ENCODE results near the gene INTS15. TPM values are rescaled to one million over a fixed set of nuclear protein-coding genes. Genes with fewer than 3 reads are reported as not detected.

Gene INTS15
- 10 to 100 TPM; 37.3 to 47.6 (median 40.5) TPM for polyA plus RNA-seq (ENCODE audit: insufficient read length in 3 of 3)
- long read RNA-seq, donor 1, partial matches to known transcripts, result 0 of 4 reads
- long read RNA-seq, donor 1, other reads (novel, unspliced or antisense), result 0 of 4 reads
- long read RNA-seq, donor 2, transcript C7orf26-201 (6 exons, 2,182 nt), result major isoform, 12 of 12 reads
- long read RNA-seq, donor 2, partial matches to known transcripts, result 0 of 12 reads
- long read RNA-seq, donor 2, other reads (novel, unspliced or antisense), result 0 of 12 reads
- long read RNA-seq, donor 3, transcript C7orf26-201 (6 exons, 2,182 nt), result major isoform, 5 of 11 reads
- long read RNA-seq, donor 3, partial matches to known transcripts, result 6 of 11 reads
- long read RNA-seq, donor 3, other reads (novel, unspliced or antisense), result 0 of 11 reads
- long read RNA-seq, donor 4, transcript C7orf26-201 (6 exons, 2,182 nt), result major isoform, 6 of 6 reads
- long read RNA-seq, donor 4, partial matches to known transcripts, result 0 of 6 reads
- long read RNA-seq, donor 4, other reads (novel, unspliced or antisense), result 0 of 6 reads
- long read RNA-seq, donor 5, transcript C7orf26-201 (6 exons, 2,182 nt), result major isoform, 7 of 7 reads
- long read RNA-seq, donor 5, partial matches to known transcripts, result 0 of 7 reads
- long read RNA-seq, donor 5, other reads (novel, unspliced or antisense), result 0 of 7 reads
- long read RNA-seq, donor 6, transcript C7orf26-201 (6 exons, 2,182 nt), result major isoform, 9 of 18 reads
- long read RNA-seq, donor 6, partial matches to known transcripts, result 9 of 18 reads
- long read RNA-seq, donor 6, other reads (novel, unspliced or antisense), result 0 of 18 reads
- long read RNA-seq, donor 7, transcript C7orf26-201 (6 exons, 2,182 nt), result major isoform, 6 of 14 reads
- long read RNA-seq, donor 7, partial matches to known transcripts, result 7 of 14 reads
- long read RNA-seq, donor 7, other reads (novel, unspliced or antisense), result 0 of 14 reads
- long read RNA-seq, donor 8, partial matches to known transcripts, result 0 of 2 reads
- long read RNA-seq, donor 8, other reads (novel, unspliced or antisense), result 0 of 2 reads
- long read RNA-seq, donor 9, transcript C7orf26-201 (6 exons, 2,182 nt), result major isoform, 12 of 12 reads
- long read RNA-seq, donor 9, partial matches to known transcripts, result 0 of 12 reads
- long read RNA-seq, donor 9, other reads (novel, unspliced or antisense), result 0 of 12 reads
- long read RNA-seq, donor 10, partial matches to known transcripts, result 0 of 4 reads
- long read RNA-seq, donor 10, other reads (novel, unspliced or antisense), result 0 of 4 reads
- long read RNA-seq, donor 11, transcript C7orf26-201 (6 exons, 2,182 nt), result major isoform, 5 of 5 reads
- long read RNA-seq, donor 11, partial matches to known transcripts, result 0 of 5 reads
- long read RNA-seq, donor 11, other reads (novel, unspliced or antisense), result 0 of 5 reads
- long read RNA-seq, donor 12, transcript C7orf26-201 (6 exons, 2,182 nt), result major isoform, 13 of 23 reads
- long read RNA-seq, donor 12, partial matches to known transcripts, result 9 of 23 reads
- long read RNA-seq, donor 12, other reads (novel, unspliced or antisense), result 0 of 23 reads
- long read RNA-seq, donor 13, transcript C7orf26-201 (6 exons, 2,182 nt), result major isoform, 6 of 15 reads
- long read RNA-seq, donor 13, partial matches to known transcripts, result 9 of 15 reads
- long read RNA-seq, donor 13, other reads (novel, unspliced or antisense), result 0 of 15 reads
- long read RNA-seq, donor 14, transcript C7orf26-201 (6 exons, 2,182 nt), result major isoform, 11 of 22 reads
- long read RNA-seq, donor 14, partial matches to known transcripts, result 10 of 22 reads
- long read RNA-seq, donor 14, other reads (novel, unspliced or antisense), result 0 of 22 reads
- long read RNA-seq, donor 15, transcript C7orf26-201 (6 exons, 2,182 nt), result major isoform, 11 of 11 reads
- long read RNA-seq, donor 15, partial matches to known transcripts, result 0 of 11 reads
- long read RNA-seq, donor 15, other reads (novel, unspliced or antisense), result 0 of 11 reads
- long read RNA-seq, donor 16, transcript C7orf26-201 (6 exons, 2,182 nt), result major isoform, 7 of 18 reads
- long read RNA-seq, donor 16, partial matches to known transcripts, result 11 of 18 reads
- long read RNA-seq, donor 16, other reads (novel, unspliced or antisense), result 0 of 18 reads

DNA sequence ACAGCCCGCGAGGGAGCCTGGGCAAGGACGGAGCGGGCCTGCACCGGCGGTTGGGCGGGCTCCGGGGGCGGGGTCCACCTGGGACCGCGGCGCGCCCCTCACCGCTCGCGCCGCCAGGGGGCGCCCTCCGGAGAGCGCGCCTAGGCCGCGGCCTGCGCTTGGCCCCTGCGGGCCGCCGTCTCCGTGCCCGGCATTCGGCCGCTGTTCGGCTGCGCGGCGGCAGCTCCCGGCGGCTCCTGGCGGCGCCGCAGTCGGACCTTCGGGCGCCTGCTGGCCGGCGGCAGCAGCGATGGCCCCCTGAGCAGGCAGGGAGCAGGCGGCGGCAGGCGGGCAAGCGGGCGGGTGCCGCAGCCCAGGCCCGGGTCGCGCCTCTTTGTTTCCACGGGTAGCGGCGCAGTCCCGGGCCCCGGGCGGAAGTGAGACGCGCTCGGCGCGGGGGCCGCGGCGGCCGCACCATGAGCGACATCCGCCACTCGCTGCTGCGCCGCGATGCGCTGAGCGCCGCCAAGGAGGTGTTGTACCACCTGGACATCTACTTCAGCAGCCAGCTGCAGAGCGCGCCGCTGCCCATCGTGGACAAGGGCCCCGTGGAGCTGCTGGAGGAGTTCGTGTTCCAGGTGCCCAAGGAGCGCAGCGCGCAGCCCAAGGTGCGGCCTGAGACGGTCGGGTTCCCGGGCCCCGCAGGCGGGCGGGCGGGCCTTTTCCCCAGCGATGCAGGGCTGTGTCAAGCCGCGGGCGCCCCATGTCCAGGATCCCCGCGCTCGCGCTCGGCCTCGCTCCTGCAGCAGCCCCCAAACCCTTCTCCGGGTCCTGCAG lies at the start of gene INTS15:
Gene INTS15, plus strand, starts transcription at position 193 of the 816 bp plus-strand sequence. Its CDS starts 263 bp downstream, at position 456.
- DNase-seq, result peak; percentile 83

DNA sequence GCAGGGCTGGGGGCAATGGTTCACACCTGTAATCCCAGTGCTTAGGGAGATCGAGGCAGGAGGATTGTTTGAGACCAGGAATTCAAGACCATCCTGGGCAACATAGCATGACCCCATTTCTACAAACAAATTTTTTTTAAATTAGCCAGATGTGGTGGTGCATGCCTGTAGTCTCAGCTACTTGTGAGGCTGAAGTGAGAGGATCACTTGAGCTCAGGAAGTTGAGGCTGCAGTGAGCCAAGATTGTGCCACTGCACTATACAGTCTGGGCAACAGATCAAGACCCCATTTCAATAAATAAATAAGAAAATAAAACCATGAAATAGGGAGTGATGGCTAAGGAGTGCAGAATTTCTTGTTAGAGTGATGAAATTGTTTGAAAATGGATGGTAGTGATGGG lies 47.5 kb upstream of the INTS15 start:
- DNase-seq, result no peak

DNA sequence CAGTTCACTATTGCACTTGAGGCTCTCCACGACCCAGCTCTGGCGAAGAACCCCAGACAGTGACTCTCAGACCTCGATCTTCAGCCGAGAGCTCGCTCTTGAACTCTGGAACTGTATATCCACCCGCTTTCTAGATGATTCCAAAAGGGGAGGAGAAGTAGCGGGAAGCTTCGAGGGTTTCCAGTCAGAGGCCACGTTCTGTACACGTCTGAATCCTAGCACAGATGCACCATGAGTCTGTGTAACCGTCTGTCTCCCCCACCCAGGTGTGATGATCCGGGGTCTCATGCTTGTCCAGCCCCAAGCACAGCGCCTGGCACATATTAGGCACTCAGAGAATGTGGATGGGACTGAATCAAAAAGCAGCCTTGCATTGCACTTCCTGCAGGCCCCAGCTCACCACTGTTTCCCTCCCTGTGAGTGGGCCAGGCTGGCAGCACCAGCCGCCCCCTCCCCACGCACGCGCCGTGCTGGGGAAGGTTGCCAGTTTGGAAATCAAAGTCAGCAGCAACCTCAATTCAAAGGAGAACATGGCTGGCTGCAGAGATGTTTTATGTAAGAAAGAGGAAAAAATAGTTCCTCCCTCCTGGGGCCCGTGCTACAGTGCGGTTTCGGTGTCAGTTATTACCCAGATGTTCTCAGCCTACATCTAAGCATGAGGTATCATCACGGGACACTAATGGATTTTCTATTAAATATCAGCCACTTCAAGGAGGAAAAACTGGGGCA lies 44.3 kb upstream of the INTS15 start:
- no peak for DNase-seq

DNA sequence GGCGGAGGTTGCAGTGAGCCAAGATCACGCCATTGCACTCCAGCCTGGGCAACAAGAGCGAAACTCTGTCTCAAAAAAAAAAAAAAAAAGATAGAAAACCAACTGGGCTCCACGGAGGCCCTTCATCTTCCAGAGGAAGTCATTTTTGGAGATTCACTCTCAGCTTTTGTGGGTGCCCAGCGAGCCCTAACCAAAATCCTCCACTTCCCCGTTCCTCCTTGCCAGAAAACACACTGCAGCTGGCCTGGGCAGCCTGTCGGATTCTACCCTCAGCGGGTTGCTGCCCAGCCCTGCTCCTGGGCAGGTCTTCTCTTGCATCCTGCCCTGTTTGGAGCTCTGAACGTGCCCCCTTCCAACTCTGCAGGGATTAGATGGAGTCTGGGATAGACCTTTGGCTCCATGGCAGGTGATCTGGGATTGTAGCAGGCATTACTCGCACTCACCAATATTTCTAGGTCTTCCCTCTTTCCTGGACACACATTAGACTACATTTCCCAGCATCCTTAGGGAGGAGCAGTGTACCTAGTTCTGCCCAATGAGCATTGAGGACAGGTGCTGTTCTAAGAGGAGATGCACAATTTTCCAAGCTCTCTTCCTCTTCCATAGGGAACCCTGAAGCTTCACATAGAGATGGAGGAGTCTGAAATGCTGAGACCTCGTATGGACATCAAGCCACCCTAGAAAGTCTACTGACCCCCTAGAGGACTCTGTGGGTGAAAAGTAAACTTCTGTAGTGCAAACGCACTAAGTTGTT lies 43.1 kb upstream of the INTS15 start:
- no peak for DNase-seq

DNA sequence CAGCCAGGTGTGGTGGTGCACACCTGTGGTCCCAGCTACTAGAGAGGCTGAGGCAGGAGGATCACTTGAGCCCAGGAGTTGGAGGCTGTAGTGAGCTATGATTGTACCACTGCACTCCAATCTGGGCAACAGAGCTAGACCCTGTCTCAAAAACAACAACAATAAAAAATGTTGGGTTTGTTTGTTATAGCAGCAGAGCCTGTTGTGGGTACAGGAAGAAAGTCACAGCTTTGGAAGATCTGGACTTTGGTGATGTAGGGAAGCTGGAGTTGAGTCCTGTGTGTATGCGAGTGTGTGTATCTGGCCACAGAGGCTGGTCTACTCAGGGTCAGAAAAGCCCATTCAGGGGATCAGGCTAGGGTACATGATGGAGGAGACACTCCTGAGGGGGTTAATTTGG lies 42.4 kb upstream of the INTS15 start:
- no peak for DNase-seq

DNA sequence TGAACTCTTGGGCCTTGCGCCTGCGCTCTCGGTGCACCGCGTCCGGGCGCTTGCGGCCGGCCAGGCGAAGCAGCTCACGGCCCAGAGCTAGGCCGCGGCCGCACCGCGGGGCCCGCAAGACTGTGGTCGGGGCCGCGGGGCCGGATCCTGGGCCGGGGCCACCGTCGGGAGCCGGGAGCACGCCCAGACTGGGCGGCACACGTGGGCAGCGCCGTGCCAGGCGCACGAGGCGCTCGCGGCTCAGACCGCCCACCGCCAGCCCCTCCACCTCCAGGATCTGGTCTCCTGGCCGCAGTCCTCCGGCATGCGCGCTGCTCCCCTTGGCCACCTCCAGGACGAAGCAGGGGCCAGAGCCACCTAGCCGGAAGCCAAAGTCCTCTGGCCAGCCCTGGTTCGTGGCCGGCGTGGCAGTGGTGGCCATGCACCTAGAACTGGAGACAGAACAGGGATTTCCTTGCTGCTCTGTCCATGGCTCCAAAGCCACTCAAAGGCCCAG lies 38.8 kb upstream of the INTS15 start, which contains the start of gene GRID2IP:
Gene GRID2IP, minus strand, starts transcription at position 446 of the 496 bp plus-strand sequence. Its CDS starts 25 bp downstream, at position 421.
- no peak for DNase-seq

DNA sequence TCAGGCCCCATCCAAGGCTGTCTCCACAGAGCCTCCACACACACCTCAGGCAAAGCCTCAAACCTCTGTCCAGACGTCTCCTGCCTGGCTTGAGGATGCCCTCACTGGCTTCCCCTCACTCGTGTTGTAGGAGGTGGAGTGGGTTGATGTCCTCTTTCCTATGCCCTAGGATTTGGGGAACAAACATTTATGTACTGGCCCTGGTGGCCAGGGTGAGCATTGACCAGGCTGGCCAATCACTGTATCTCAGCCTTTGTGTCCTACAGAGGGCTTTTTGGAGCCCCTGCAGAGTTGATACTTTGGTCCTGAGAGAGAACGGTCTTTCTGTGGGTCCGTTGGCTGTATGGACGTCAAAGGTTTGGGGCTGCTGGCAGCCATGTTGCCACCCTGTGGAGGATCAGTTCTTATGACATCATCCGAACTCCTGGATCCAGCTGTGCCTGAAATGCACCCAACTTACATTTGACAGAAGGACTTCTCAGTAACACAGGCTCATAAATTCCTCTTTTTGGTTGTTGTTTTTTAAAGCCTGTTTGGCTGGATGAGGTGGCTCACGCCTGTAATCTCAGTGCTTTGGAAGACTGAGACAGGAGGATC lies 36.3 kb upstream of the INTS15 start:
- DNase-seq, result no peak

DNA sequence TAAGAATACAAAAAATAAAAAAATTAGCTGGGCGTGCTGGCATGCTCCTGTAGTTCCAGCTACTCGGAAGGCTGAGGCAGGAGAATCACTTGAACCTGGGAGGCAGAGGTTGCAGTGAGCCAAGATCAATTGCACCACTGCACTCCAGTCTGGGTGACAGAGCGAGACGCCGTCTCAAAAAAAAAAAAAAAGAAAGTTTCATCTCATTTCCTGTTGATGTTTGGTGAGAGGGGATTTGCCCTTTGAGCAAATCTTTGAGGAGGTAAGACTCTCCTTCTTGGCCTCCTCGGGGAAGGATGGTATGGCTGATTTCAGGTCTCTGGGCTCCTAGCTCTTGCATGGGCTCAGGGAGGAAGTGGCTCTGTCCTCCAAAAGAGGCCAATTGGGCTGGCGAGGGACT lies 35.0 kb upstream of the INTS15 start:
- DNase-seq, result no peak

DNA sequence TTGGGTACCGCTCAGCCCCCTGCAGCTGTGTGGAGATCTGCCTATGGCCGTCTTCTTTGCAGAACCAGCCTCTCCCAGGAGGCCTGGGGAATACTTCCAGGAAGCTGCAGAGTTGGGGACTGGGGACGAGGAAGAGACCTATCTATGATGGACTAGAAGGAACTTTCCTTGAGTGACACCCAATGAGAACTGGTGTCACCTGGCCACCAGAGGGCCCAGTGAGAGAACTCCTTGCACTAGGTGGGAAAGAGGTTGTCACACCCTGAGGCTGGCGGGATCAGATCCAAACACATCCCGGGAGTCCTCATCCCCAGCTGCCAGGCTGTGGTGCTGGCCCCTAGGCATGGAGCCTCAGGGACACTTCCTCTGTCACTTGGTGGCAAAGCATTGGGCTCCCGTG lies 33.6 kb upstream of the INTS15 start:
- DNase-seq, result no peak

DNA sequence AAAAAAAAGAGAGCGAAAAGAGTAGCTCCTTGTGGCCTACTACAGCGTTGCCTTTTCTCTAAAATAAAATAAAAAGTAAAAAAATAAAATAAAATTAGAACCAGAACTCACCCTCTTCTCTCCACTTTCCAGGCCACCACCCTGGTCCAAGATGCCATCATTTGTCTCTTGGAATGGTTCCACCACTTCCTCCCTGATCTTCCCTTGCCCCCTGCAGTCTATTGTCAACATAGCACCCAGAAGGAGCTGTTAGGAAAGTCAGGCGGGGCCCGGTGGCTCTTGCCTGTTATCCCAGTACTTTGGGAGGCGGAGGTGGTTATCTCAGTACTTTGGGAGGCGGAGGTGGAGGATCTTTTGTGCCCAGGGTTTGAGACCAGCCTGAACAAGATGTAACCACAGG lies 31.0 kb upstream of the INTS15 start:
- DNase-seq, result no peak

DNA sequence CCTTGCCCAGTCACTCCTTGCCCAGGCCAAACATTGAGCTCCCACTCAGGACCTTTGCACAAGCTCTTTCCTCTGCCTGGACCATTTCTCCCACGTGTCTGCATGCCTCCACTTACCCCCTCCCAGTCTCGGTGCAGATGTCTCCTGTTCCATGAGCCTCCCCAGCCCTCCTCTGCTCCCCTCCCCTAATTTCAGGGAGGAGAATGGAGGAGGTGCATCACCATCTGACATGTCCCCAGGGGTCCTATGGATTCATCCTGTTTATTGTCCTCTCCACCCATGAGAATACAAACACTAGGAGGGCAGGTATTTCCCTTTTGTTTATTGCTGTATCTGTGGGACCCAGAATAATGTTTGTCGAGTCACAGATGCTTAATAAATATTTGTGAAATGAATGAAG lies 29.9 kb upstream of the INTS15 start:
- DNase-seq, result no peak

DNA sequence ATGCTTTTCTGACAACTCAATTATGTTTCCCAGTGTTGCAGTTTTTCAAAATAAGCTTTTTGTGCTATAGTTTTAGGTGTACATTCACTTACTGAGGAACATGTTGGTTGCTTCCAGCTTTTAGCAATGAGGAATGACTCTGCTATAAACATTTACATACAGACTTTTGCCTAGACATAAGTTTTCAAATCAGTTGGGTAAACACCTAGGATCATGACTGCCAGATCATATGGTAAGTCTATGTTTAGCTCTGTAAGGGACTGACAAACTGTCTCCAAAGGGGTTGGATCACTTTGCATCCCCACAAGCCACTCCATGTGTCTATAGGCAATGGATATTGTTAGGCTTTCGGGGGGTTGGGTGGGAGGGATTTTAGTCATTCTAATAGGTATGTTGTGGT lies 27.7 kb upstream of the INTS15 start:
- DNase-seq, result no peak

DNA sequence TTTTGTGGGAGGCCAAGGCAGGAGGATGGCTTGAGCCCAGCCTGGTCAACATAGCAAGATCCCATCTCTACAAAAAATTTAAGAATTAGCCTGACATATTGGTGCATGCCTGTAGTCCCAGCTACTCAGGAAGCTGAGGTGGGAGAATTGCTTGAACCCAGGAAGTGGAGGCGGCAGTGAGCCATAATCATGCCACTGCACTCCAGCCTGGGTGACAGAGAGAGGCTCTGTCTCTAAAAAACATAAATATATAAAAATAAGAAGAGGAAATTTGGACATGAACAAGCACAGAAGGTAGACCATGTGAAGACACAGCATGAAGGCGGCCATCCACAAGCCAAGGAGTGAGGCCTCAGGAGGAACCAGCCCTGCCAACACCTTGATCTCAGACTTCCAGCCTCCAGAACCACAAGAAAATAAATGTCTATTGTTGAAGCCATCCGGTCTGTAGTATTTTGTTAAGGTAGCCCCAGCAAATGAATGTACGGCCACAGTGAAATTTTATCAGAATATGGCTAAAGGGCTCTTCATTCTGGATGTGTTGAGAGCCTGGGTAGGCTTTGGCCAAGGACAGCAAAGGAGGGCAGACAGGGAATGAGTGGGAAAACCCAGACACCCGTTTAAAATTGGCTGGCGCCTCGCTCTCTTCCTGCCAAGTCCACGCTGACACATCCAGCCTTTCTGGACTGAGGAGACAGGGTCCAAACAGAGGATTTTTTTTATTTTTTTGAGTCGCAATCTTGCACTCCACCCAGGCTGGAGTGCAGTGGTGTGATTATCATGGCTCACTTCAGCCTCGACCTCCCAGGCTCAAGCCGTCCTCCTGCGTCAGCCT lies 25.7 kb upstream of the INTS15 start:
- no peak for DNase-seq

DNA sequence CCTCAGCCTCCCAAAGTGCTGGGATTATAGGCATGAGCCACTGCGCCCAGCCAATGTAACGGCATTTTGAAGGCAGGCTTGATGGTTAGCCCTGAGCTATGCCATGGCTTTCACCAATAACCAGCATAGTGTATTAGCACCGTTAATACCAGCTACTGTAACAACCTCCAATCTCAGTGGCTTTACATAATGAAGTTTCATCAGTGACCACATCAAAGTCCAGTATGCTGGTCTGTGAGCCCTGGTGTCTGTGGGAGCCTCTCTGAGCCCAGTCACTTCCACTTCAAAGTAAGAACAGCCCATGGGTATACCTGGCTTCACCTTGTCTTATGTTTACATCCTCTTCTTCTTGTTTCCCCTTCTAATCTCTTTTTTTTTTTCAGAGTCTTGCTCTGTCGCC lies 24.2 kb upstream of the INTS15 start:
- DNase-seq, result no peak

DNA sequence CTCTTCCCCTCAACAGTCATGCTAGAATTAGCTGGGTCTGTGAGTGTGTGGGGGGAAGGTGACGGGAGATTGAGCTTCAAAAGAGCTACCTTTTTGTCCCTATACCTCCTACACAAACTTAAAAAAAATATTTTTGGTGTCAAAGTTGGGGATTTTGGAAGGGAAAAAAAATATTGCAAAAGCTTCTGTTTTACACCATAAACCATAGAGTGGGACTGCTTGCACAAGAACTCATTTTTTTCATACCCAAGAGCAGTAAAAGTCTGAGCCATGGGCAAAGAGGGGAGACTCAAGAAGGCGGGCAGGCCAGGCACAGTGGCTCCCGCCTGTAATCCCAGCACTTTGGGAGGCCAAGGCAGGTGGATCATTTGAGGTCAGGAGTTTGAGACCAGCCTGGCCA lies 21.9 kb upstream of the INTS15 start:
- no peak for DNase-seq

DNA sequence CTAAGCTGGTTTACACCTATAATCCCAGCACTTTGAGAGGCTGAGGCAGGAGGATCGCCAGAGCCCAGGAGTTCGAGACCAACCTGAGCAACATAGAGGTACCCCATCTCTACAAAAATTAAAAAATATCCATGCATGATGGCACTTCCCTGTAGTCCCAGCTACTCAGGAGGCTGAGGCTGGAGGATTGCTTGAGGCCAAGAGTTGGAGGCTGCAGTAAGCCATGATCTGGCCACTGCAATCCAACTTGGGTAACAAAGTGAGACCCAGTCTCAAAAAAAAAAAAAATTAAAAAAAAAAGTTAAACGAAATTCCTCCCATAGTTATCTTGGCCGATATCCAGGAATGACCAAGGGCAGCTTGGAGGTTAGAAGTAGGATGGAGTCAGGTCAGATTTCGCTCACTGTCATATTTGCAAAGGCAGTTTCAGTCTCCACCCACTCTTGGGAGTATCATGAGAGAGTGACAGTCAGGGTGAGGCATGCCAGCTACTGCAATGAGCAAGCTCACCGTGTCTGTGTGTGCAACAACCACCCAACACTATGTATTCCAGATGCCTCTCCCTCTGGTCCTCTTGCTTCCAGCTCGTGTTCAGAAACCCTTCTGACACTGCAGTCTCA lies 18.6 kb upstream of the INTS15 start:
- DNase-seq, result no peak
